ENCODE data around the gene LRRFIP1. TPM values are rescaled to one million over a fixed set of nuclear protein-coding genes. Genes with fewer than 3 reads are reported as not detected.

Gene LRRFIP1
- polyA plus RNA-seq, 1 experiment: 71.1 TPM

GRCh38 chr2:237626813-237627440 is 460 bp upstream of the LRRFIP1 start:
- no peak for DNase-seq (ENCODE audit: low read depth, low spot score)
- POLR2A ChIA-PET: no interaction called here
- TF ChIP-seq CTCF (IDR thresholded peaks at IDR 0.05; ENCODE audit: low read depth, low read length): no peak
- CTCF ChIA-PET: no interaction called here
- H3K4me3 ChIP-seq (ENCODE audit: low read depth, low read length): peak overlapping the region; percentile 65
- H3K27ac ChIP-seq (ENCODE audit: low read depth, low read length): no peak overlapping the region
- H3K27me3 ChIP-seq (ENCODE audit: control insufficient read depth, insufficient read depth, low read length): no peaks in the 10 kb centered on the region
- H3K9me3 ChIP-seq (ENCODE audit: control insufficient read depth, insufficient read depth, low read length): no peaks in the 10 kb centered on the region; the same call in 1 of the 2 replicates

- TF ChIP-seq CTCF (IDR thresholded peaks at IDR 0.05; ENCODE audit: low read depth, low read length): no peak
- CTCF ChIA-PET: interaction anchor here (0.7 to 1.9 kb wide), 3 partner anchors 56 to 117 kb away, joined by 3 to 6 read pairs (median 3); no protein-coding TSS in a partner anchor
- H3K27ac ChIP-seq (ENCODE audit: low read depth, low read length): no peak overlapping the region
Measured at GRCh38 chr2:237628247-237629187, 1.1 kb downstream of the LRRFIP1 start.

GRCh38 chr2:237629188-237629534 is 1.8 kb downstream of the LRRFIP1 start:
- H3K4me3 ChIP-seq (ENCODE audit: low read depth, low read length): peak overlapping the region; percentile 27; the same call in 1 of the 2 replicates
- H3K27ac ChIP-seq (ENCODE audit: low read depth, low read length): no peak overlapping the region
- no peak for TF ChIP-seq CTCF (IDR thresholded peaks at IDR 0.05; ENCODE audit: low read depth, low read length)
- H3K9me3 ChIP-seq (ENCODE audit: control insufficient read depth, insufficient read depth, low read length): no peaks in the 10 kb centered on the region; the same call in 1 of the 2 replicates
- H3K27me3 ChIP-seq (ENCODE audit: control insufficient read depth, insufficient read depth, low read length): no peaks in the 10 kb centered on the region
- POLR2A ChIA-PET: interaction anchor here (2.4 kb wide), 1 partner anchor 41 kb away, joined by 6 read pairs; no protein-coding TSS in a partner anchor
- CTCF ChIA-PET: interaction anchor here (1.3 to 1.9 kb wide), 2 partner anchors 57 to 116 kb away, joined by 3 to 6 read pairs; no protein-coding TSS in a partner anchor
- no peak for DNase-seq (ENCODE audit: low read depth, low spot score)

More at GRCh38 chr2:237628247-237629187, 1.1 kb downstream of the LRRFIP1 start:
- Histone ChIP-seq H3K27me3 (ENCODE audit: control insufficient read depth, insufficient read depth, low read length) (no peaks in the 10 kb centered on the region), H3K4me3 (ENCODE audit: low read depth, low read length) (peak overlapping the region; percentile 65), H3K9me3 (ENCODE audit: control insufficient read depth, insufficient read depth, low read length) (no peaks in the 10 kb centered on the region; the same call in 1 of the 2 replicates)
- DNase-seq (ENCODE audit: low read depth, low spot score): no peak
- POLR2A ChIA-PET: interaction anchor here (2.4 kb wide), 1 partner anchor 41 kb away, joined by 6 read pairs; no protein-coding TSS in a partner anchor

- ChIA-PET POLR2A (interaction anchor here (2.4 kb wide), 1 partner anchor 40 kb away, joined by 6 read pairs; no protein-coding TSS in a partner anchor), CTCF (interaction anchor here (1.3 to 1.9 kb wide), 2 partner anchors 58 to 115 kb away, joined by 3 to 6 read pairs; no protein-coding TSS in a partner anchor)
- TF ChIP-seq CTCF (IDR thresholded peaks at IDR 0.05; ENCODE audit: low read depth, low read length): no peak
- H3K4me3 ChIP-seq (ENCODE audit: low read depth, low read length): no peak overlapping the region
- no peaks in the 10 kb centered on the region; the same call in 1 of the 2 replicates for H3K9me3 ChIP-seq (ENCODE audit: control insufficient read depth, insufficient read depth, low read length)
- no peaks in the 10 kb centered on the region for H3K27me3 ChIP-seq (ENCODE audit: control insufficient read depth, insufficient read depth, low read length)
- H3K27ac ChIP-seq (ENCODE audit: low read depth, low read length): no peak overlapping the region
- no peak for DNase-seq (ENCODE audit: low read depth, low spot score)
Measured at GRCh38 chr2:237629739-237630138, 2.4 kb downstream of the LRRFIP1 start.

All from AG04450 (cell line).